Activated T-cell treated with anti-CD3 and anti-CD28 coated beads for 48 hours (primary cell): ENCODE data around the gene IL1R2.

ENCODE experiments used
- DNase-seq: peaks from one replicate; pipeline ENCODE4 v3.0.0-alpha.2; 2020; ENCODE audit warnings: low read depth

The IL1R2 gene

GRCh38 chr2:102022884-102023539 is 31.3 kb downstream of the IL1R2 start:
- DNase-seq, result no peak

GRCh38 chr2:102024410-102024809 is 32.6 kb downstream of the IL1R2 start:
- no peak for DNase-seq

DNA sequence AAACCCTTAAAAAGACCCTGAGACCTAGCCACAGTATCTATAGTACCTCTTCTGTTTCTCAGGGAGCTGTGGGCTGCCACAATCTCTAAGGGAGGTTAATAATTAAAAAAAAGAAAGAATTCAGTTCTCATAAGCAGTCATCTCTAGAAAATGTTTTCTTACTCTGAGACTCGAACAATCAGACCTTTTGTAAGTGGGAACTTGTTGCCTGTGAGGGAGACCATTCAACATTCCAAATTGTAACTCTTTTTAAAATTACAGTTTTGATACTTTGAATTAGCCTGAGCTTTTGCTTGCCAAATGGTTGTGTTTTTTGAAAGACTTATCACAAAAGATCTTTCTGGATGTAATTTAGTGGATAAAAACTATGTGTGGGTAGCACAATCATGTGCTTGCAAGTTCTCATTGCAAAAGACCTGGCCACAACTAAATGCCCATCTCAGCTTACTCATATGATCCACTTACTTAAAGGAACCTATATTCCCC is 33.3 kb downstream of the IL1R2 start:
- DNase-seq, result no peak

- no peak for DNase-seq
Measured at GRCh38 chr2:102025583-102026267, 34.0 kb downstream of the IL1R2 start.

- no peak for DNase-seq
Measured at GRCh38 chr2:102027036-102027980, 35.5 kb downstream of the IL1R2 start.

GRCh38 chr2:102028470-102028869 is 36.7 kb downstream of the IL1R2 start:
- DNase-seq, result no peak

- DNase-seq, result no peak
Measured at GRCh38 chr2:102029405-102029804, 37.6 kb downstream of the IL1R2 start.

GRCh38 chr2:102029952-102030351 is 38.2 kb downstream of the IL1R2 start:
- DNase-seq, result no peak

GRCh38 chr2:102030502-102030854 is 38.7 kb downstream of the IL1R2 start:
- DNase-seq, result no peak

DNA sequence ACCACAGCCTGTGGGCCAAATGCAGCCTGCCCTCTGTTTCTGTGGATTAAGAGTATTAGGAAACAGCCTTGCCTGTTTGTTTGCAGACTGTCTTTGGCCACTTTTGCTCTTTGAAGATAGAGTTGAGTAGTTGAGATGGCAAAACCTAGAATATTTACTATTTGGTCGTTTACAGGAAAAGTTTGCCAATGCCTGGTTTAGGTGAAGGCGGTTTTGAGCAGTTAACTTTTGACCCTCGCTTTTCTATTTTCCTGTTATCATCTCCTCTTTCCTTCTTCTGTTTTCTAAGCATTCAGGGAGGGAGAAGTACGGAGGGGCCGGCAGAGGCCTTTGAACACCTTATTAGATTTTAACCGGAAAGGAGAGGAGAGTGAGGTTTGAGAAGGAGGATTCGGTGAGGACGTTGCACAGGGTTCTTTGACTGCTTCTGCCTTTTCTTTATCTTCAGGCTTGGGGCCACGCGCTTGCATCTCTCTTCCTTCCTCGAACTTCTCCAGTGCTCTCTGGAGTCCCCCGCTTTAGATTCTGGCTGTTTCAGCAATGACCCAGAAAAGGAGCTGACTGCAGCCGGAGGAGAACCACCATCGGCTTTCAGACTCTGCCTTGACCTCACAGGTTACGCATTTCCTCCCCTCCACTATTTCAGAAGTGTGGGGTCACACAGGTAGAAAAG is 39.2 kb downstream of the IL1R2 start:
- no peak for DNase-seq

DNA sequence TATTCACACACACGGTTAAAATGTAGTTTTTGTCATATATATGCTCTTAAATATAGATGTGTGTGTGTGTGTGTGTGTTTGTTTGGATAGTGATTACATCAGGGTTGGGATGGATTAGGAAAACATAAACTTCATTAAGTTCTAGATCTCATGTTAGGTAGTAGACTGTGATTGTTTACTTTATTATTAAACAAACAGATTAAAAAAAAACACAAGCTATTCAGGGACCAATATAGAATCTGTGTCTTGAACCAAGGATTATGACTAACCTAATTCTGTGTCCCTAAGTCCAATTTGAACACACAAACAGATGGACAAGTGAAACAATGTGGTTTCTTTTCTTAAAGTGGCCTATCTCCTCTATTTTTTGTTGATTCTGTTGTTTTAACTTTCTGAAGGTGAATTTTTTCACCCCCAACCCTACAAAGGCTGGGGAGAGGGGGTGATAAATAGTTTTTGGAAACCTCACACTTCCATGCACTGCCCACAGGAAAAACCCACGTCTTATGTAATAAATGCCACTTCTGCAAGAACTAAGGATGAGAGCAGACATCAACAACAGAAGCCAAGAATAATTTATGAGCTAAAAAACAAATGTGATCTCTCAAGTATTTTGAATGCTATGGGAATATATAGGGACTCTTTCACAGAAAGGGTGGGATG is 40.7 kb downstream of the IL1R2 start:
- no peak for DNase-seq

- DNase-seq, result no peak
Measured at GRCh38 chr2:102033031-102033749, 41.4 kb downstream of the IL1R2 start.

GRCh38 chr2:102033750-102034682 is 42.3 kb downstream of the IL1R2 start:
- no peak for DNase-seq

DNA sequence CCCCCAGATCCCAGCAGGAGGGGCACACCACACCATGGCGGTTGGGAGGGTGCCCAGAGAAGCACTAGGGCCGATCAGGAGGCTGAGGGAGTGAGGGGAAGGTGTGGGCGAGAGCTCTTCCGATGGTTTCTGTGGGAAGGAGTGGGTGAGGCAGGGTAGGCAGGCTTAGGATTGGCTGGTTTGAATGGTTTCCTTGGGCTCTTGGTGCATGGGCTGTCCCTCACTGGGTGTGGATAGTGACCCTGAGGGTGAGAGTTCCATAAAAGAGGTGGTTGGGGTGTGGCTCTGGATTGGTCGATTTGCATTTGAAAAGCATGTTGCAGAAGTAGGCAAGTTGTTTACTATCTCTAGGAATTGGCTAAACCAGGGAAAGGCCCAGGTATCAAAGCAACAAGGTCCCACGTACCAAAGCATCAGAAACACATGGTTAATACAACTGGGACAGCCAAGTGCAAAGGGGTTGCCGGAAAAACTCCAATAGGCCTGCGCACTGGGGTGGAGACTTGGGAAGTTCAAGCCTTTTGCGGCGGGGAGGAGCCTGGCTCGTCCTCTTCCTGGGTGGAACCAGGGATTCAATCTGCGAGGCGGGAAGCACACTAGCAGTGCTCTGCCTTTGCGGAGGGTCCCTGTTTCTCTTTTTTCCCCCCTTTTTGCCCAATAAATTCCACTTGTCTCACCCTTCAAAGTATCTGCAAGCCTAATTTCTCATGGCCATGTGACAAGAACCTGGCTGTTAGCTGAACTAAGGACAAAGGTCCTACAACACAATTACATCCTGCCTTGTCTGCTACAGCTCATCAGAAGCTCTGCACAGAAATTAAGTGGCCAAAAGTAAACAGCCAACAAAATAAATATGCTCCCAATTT is 43.2 kb downstream of the IL1R2 start:
- no peak for DNase-seq

GRCh38 chr2:102037681-102038080 is 45.9 kb downstream of the IL1R2 start:
- DNase-seq, result no peak

- no peak for DNase-seq
Measured at GRCh38 chr2:102040229-102040628, 48.5 kb downstream of the IL1R2 start.

GRCh38 chr2:102041351-102041750 is 49.6 kb downstream of the IL1R2 start:
- DNase-seq, result no peak

- no peak for DNase-seq
Measured at GRCh38 chr2:102042196-102043081, 50.7 kb downstream of the IL1R2 start.
